HepG2 (cell line): ENCODE data around the gene C14orf93. TPM values are rescaled to one million over a fixed set of nuclear protein-coding genes. Genes with fewer than 3 reads are reported as not detected.

Source experiments
- EHMT2 ChIP-seq: fragments of 200-600 bp; sonication (generic); IDR thresholded peaks from 2 replicates; pipeline ENCODE4 v1.7.0; 2017; ENCODE audit warnings: antibody characterized with exemption, low read depth, low read length, borderline replicate concordance
- FOXK2 ChIP-seq: fragments of 450-650 bp; IDR thresholded peaks from 2 replicates; pipeline ENCODE4 v1.6.1; 2016
- GABPA ChIP-seq, 2 experiments: IDR thresholded peaks; 2 replicates each; pipeline ENCODE4 v1.6.1; 2011 to 2016; ENCODE audit warnings: low read depth in 2 of 2, low read length in 1 of 2, missing biosample characterization in 1 of 2, missing genetic modification characterization in 1 of 2
- GATA4 ChIP-seq: sonication (generic); IDR thresholded peaks from 2 replicates; pipeline ENCODE4 v1.6.1; 2016; ENCODE audit warnings: antibody characterized with exemption, low read depth, borderline replicate concordance
- GATAD2A ChIP-seq: IDR thresholded peaks from 2 replicates; pipeline ENCODE4 v1.6.1; 2016
- HNRNPL ChIP-seq: fragments of 200-400 bp; formaldehyde crosslinking; IDR thresholded peaks from 2 replicates; pipeline ENCODE4 v1.6.1; 2017; ENCODE audit warnings: mild to moderate bottlenecking, low read depth, low read length
- HOXA3 ChIP-seq: sonication (generic); formaldehyde crosslinking; IDR thresholded peaks from 2 replicates; pipeline ENCODE4 v1.5.0; 2020; ENCODE audit warnings: missing genetic modification reagents
- HOXA7 ChIP-seq: sonication (generic); formaldehyde crosslinking; IDR thresholded peaks from 2 replicates; pipeline ENCODE4 v1.8.1; 2022; ENCODE audit warnings: mild to moderate bottlenecking, missing genetic modification reagents, moderate library complexity
- KDM5A ChIP-seq: fragments of 200-600 bp; sonication (generic); IDR thresholded peaks from 2 replicates; pipeline ENCODE4 v1.7.0; 2018; ENCODE audit warnings: antibody characterized with exemption, mild to moderate bottlenecking, low read length, borderline replicate concordance
- MAFG ChIP-seq: sonication (generic); formaldehyde crosslinking; IDR thresholded peaks from 2 replicates; pipeline ENCODE4 v1.5.1; 2020; ENCODE audit warnings: mild to moderate bottlenecking, missing genetic modification reagents
- PCBP1 ChIP-seq: fragments of 200-400 bp; formaldehyde crosslinking; IDR thresholded peaks from 2 replicates; pipeline ENCODE4 v1.6.1; 2017; ENCODE audit warnings: mild to moderate bottlenecking, low read depth, low read length, borderline replicate concordance
- PITX1 ChIP-seq: sonication (generic); formaldehyde crosslinking; IDR thresholded peaks from 2 replicates; pipeline ENCODE4 v1.5.1; 2020; ENCODE audit warnings: mild to moderate bottlenecking, missing genetic modification reagents
- RFX5 ChIP-seq: IDR thresholded peaks from 2 replicates; pipeline ENCODE4 v1.6.1; 2011; ENCODE audit warnings: low read depth, low read length, improper control_type of control experiment
- RXRB ChIP-seq: IDR thresholded peaks from 2 replicates; pipeline ENCODE4 v1.6.1; 2016; ENCODE audit warnings: borderline replicate concordance, missing genetic modification reagents, missing compliant biosample characterization
- SP4 ChIP-seq: sonication (generic); formaldehyde crosslinking; IDR thresholded peaks from 2 replicates; pipeline ENCODE4 v1.8.1; 2023; ENCODE audit warnings: mild to moderate bottlenecking, missing genetic modification reagents
- SRSF1 ChIP-seq: fragments of 200-400 bp; formaldehyde crosslinking; optimal IDR thresholded peaks from 2 replicates; pipeline ENCODE3; 2017; ENCODE audit warnings: mild to moderate bottlenecking, low read depth, low read length, moderate library complexity
- TSC22D2 ChIP-seq: sonication (generic); formaldehyde crosslinking; IDR thresholded peaks from 2 replicates; pipeline ENCODE4 v1.5.1; 2020; ENCODE audit warnings: missing genetic modification reagents, mild to moderate bottlenecking, borderline replicate concordance
- ZFX ChIP-seq: sonication (generic); formaldehyde crosslinking; IDR thresholded peaks from 2 replicates; pipeline ENCODE4 v1.4.0; 2020; ENCODE audit warnings: mild to moderate bottlenecking, low read depth, missing genetic modification reagents, moderate library complexity
- ZNF263 ChIP-seq: sonication (generic); formaldehyde crosslinking; IDR thresholded peaks from 2 replicates; pipeline ENCODE4 v1.4.0; 2020; ENCODE audit warnings: missing genetic modification reagents
- ZNF333 ChIP-seq: sonication (generic); formaldehyde crosslinking; IDR thresholded peaks from 2 replicates; pipeline ENCODE4 v1.4.0; 2020; ENCODE audit warnings: mild to moderate bottlenecking, missing genetic modification reagents, borderline replicate concordance
- ZNF34 ChIP-seq: sonication (generic); formaldehyde crosslinking; IDR thresholded peaks from 2 replicates; pipeline ENCODE4 v1.4.0; 2020; ENCODE audit warnings: mild to moderate bottlenecking, missing genetic modification reagents, borderline replicate concordance
- ZNF567 ChIP-seq: sonication (generic); formaldehyde crosslinking; IDR thresholded peaks from 2 replicates; pipeline ENCODE4 v1.8.1; 2023; ENCODE audit warnings: mild to moderate bottlenecking, missing genetic modification reagents, borderline replicate concordance
- ZNF775 ChIP-seq: sonication (generic); formaldehyde crosslinking; IDR thresholded peaks from 2 replicates; pipeline ENCODE4 v1.4.0; 2020; ENCODE audit warnings: missing genetic modification reagents, mild to moderate bottlenecking, moderate library complexity, borderline replicate concordance
- ZZZ3 ChIP-seq: sonication (generic); formaldehyde crosslinking; IDR thresholded peaks from 2 replicates; pipeline ENCODE4 v1.4.0; 2020; ENCODE audit warnings: missing genetic modification reagents, mild to moderate bottlenecking, borderline replicate concordance
- polyA plus RNA-seq, 8 experiments: library from polyadenylated mRNA; depleted of rRNA in 3 of 8; stranded (reverse) in 7 of 8; unstranded in 1 of 8; fragments of >200 nt; fragmentation: Illumina TruSeq in 4 of 8; extraction: Trizol in 4 of 8; gene quantifications; 2 replicates each; pipeline versions ENCODE4 v1.2.1 to v1.2.3, GENCODE V29; 2011 to 2016; ENCODE audit warnings: low read depth in 4 of 8, missing spikeins in 1 of 8, mixed read lengths in 1 of 8; ENCODE audit not compliant: insufficient read depth in 1 of 8
- total RNA-seq, 5 experiments: library from RNA; depleted of rRNA; stranded (reverse); fragments of >200 nt; fragmentation: Illumina TruSeq; extraction: Trizol; gene quantifications; 2 replicates each; pipeline ENCODE4 v1.2.3, GENCODE V29; 2016; ENCODE audit warnings: low read depth in 1 of 5
- TF ChIP-seq, protein P1 (sequence below): sonication (generic); formaldehyde crosslinking; IDR thresholded peaks from 2 replicates; pipeline ENCODE4 v1.4.0; 2020; ENCODE audit warnings: mild to moderate bottlenecking, missing genetic modification reagents
- TF ChIP-seq, protein P2 (sequence below): sonication (generic); formaldehyde crosslinking; IDR thresholded peaks from 2 replicates; pipeline ENCODE4 v1.4.0; 2020; ENCODE audit warnings: missing genetic modification reagents
- TF ChIP-seq, protein P3 (sequence below): sonication (generic); formaldehyde crosslinking; IDR thresholded peaks from 2 replicates; pipeline ENCODE4 v1.5.0; 2020; ENCODE audit warnings: missing genetic modification reagents, mild to moderate bottlenecking, borderline replicate concordance

Gene C14orf93
- total and polyA plus RNA-seq, 2 of the 13 experiments (the other 11 are each of a cell fraction or from before 2014, with no cell fraction given): 11.4 to 22.5 TPM

DNA sequence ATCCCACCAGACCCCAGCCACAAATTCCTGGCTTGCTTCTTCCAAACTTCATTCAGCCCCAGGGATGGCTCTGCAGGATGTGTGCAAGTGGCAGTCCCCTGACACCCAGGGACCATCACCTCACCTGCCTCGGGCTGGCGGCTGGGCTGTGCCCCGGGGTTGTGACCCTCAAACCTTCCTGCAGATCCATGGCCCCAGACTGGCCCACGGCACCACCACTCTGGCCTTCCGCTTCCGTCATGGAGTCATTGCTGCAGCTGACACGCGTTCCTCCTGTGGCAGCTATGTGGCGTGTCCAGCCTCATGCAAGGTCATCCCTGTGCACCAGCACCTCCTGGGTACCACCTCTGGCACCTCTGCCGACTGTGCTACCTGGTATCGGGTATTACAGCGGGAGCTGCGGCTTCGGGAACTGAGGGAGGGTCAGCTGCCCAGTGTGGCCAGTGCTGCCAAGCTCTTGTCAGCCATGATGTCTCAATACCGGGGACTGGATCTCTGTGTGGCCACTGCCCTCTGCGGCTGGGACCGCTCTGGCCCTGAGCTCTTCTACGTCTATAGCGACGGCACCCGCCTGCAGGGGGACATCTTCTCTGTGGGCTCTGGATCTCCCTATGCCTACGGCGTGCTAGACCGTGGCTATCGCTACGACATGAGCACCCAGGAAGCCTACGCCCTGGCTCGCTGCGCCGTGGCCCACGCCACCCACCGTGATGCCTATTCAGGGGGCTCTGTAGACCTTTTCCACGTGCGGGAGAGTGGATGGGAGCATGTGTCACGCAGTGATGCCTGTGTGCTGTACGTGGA lies 32.4 kb upstream of the C14orf93 start, which contains the start of gene PSMB11 (continued):
- TF ChIP-seq ZNF775 (CRISPR knock-in tag) (no peak), FOXK2 (no peak), ZNF333 (CRISPR knock-in tag) (peak; percentile 26; the same call in 1 of the 2 replicates), ZFX (no peak), PITX1 (no peak), ZNF263 (no peak), KDM5A (no peak), HOXA3 (CRISPR knock-in tag) (0 out of 2 replicates have a peak, but pooled peaks have one; percentile 23), GABPA (IDR thresholded peaks at IDR 0.05; ENCODE audit: low read depth, low read length) (no peak), GABPA (CRISPR knock-in tag; IDR thresholded peaks at IDR 0.05; ENCODE audit: low read depth) (no peak), SRSF1 (no peak), HNRNPL (no peak), RXRB (CRISPR knock-in tag) (no peak), ZNF567 (CRISPR knock-in tag) (no peak), PCBP1 (no peak), GATAD2A (no peak), ZNF34 (no peak), RFX5 (no peak), SP4 (0 out of 2 replicates have a peak, but pooled peaks have one; percentile 42), MAFG (CRISPR knock-in tag) (no peak), TSC22D2 (no peak), ZZZ3 (CRISPR knock-in tag) (0 out of 2 replicates have a peak, but pooled peaks have one; percentile 38), GATA4 (no peak), EHMT2 (no peak), HOXA7 (CRISPR knock-in tag) (0 out of 2 replicates have a peak, but pooled peaks have one; percentile 14)
- TF ChIP-seq, protein P1, sequence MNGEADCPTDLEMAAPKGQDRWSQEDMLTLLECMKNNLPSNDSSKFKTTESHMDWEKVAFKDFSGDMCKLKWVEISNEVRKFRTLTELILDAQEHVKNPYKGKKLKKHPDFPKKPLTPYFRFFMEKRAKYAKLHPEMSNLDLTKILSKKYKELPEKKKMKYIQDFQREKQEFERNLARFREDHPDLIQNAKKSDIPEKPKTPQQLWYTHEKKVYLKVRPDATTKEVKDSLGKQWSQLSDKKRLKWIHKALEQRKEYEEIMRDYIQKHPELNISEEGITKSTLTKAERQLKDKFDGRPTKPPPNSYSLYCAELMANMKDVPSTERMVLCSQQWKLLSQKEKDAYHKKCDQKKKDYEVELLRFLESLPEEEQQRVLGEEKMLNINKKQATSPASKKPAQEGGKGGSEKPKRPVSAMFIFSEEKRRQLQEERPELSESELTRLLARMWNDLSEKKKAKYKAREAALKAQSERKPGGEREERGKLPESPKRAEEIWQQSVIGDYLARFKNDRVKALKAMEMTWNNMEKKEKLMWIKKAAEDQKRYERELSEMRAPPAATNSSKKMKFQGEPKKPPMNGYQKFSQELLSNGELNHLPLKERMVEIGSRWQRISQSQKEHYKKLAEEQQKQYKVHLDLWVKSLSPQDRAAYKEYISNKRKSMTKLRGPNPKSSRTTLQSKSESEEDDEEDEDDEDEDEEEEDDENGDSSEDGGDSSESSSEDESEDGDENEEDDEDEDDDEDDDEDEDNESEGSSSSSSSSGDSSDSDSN (CRISPR knock-in tag): no peak
- TF ChIP-seq, protein P2, sequence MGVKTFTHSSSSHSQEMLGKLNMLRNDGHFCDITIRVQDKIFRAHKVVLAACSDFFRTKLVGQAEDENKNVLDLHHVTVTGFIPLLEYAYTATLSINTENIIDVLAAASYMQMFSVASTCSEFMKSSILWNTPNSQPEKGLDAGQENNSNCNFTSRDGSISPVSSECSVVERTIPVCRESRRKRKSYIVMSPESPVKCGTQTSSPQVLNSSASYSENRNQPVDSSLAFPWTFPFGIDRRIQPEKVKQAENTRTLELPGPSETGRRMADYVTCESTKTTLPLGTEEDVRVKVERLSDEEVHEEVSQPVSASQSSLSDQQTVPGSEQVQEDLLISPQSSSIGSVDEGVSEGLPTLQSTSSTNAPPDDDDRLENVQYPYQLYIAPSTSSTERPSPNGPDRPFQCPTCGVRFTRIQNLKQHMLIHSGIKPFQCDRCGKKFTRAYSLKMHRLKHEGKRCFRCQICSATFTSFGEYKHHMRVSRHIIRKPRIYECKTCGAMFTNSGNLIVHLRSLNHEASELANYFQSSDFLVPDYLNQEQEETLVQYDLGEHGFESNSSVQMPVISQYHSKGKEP (CRISPR knock-in tag): no peak
- TF ChIP-seq, protein P3, sequence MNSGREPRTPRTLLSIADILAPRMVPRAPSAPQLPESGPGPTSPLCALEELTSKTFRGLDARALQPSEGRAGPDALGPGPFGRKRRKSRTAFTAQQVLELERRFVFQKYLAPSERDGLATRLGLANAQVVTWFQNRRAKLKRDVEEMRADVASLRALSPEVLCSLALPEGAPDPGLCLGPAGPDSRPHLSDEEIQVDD (CRISPR knock-in tag): no peak
